Stimulated activated CD8-positive, alpha-beta memory T cell treated with anti-CD3 and anti-CD28 coated beads, Interleukin-2, amount 100 ng/mL, for 48 hours (primary cell): ENCODE data around the gene CRB2.

ENCODE experiments used
- DNase-seq, 2 donors: peaks; one replicate each; pipeline ENCODE4 v3.0.0-alpha.2; 2020; ENCODE audit warnings: low read depth in 2 of 2

CRB2 gene

GRCh38 chr9:123402981-123403509 lies 47.0 kb downstream of the CRB2 start:
- no peak for DNase-seq

- DNase-seq, result no peak
Observed at GRCh38 chr9:123406016-123406415, 50.0 kb downstream of the CRB2 start.

GRCh38 chr9:123406691-123407216 lies 50.8 kb downstream of the CRB2 start:
- DNase-seq, result no peak

GRCh38 chr9:123407217-123407851 lies 51.3 kb downstream of the CRB2 start:
- DNase-seq, result no peak

- DNase-seq, result no peak
Observed at GRCh38 chr9:123408313-123409262, 52.6 kb downstream of the CRB2 start.

GRCh38 chr9:123410281-123410910 lies 54.4 kb downstream of the CRB2 start:
- DNase-seq, result no peak

- DNase-seq, result no peak
Observed at GRCh38 chr9:123411191-123411590, 55.2 kb downstream of the CRB2 start.

- no peak for DNase-seq
Observed at GRCh38 chr9:123411636-123412035, 55.6 kb downstream of the CRB2 start.

GRCh38 chr9:123412171-123412820 lies 56.3 kb downstream of the CRB2 start:
- DNase-seq, result no peak

- DNase-seq, result no peak
Observed at GRCh38 chr9:123414204-123414603, 58.2 kb downstream of the CRB2 start.

GRCh38 chr9:123414936-123415930 lies 59.2 kb downstream of the CRB2 start:
- DNase-seq, result no peak

- no peak for DNase-seq
Observed at GRCh38 chr9:123416176-123416575, 60.2 kb downstream of the CRB2 start.

- no peak for DNase-seq
Observed at GRCh38 chr9:123417289-123418051, 61.5 kb downstream of the CRB2 start.

GRCh38 chr9:123418052-123418430 lies 62.0 kb downstream of the CRB2 start:
- no peak for DNase-seq

GRCh38 chr9:123418506-123418905 lies 62.5 kb downstream of the CRB2 start:
- no peak for DNase-seq

- DNase-seq, result no peak
Observed at GRCh38 chr9:123419091-123419490, 63.1 kb downstream of the CRB2 start.

- DNase-seq, result no peak
Observed at GRCh38 chr9:123419721-123420591, 64.0 kb downstream of the CRB2 start.

GRCh38 chr9:123420592-123421111 lies 64.7 kb downstream of the CRB2 start:
- DNase-seq, result no peak
